Esophagus muscularis mucosa (tissue), 3 donors: Measurements from ENCODE around the gene CFLAR.

ENCODE experiments used
- CTCF ChIP-seq, 3 experiments: fragments of 200-600 bp in 2 of 3; fragments of 450-650 bp in 1 of 3; sonication (generic) in 2 of 3; IDR thresholded peaks; one replicate each; pipeline ENCODE4 v1.5.1; 2017 to 2019; ENCODE audit warnings: antibody characterized with exemption in 3 of 3, mild to moderate bottlenecking in 2 of 3, moderate library complexity in 1 of 3
- POLR2A ChIP-seq: fragments of 450-650 bp; IDR thresholded peaks from one replicate; pipeline ENCODE4 v1.6.1; 2017; ENCODE audit warnings: antibody characterized with exemption, moderate library complexity, mild to moderate bottlenecking, low read depth

GRCh38 chr2:201183365-201183727, 67.4 kb downstream of the CFLAR start:
- no peak for TF ChIP-seq POLR2A
- no peak for TF ChIP-seq CTCF (IDR thresholded peaks at IDR 0.05)
